ENCODE measurements around the gene PIR. TPM values are rescaled to one million over a fixed set of nuclear protein-coding genes. Genes with fewer than 3 reads are reported as not detected.

PIR gene
- total and polyA plus RNA-seq, 4 donors, result 8.3 to 29.1 (median 13.4) TPM

DNA sequence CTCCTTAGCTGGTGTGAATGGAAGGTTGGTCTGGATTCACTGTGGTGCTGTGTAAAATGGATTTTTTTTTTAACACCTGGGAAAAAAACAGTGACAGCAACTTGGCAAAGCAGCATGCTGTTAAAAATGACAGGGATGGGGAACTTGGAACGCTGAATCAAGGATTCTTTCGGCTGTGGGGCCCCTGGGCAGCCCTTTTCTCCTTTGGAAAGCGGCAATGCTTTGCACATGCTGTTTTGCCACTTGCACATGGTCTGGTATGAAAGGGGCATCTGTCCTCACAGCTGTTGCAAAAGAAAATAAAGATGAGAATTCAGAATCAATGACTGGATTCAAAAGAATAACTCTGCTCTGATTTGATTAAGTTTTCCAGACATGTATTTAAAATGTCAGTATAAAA, 147.2 kb downstream of the PIR start:
- DNase-seq (no peak), ATAC-seq (ENCODE audit: insufficient read depth, low FRiP score) (no peak)
- Histone ChIP-seq H3K4me3 (no peak overlapping the region), H3K9ac (ENCODE audit: insufficient read depth in 1 of 2, low read length in 2 of 2) (no peak overlapping the region), H3K36me3 (ENCODE audit: control insufficient read depth in 4 of 4, insufficient read depth in 4 of 4, low read length in 4 of 4) (peaks cover 0 to 5% (median 0%) of the 10 kb centered on the region in 4 donors), H3K4me1 (ENCODE audit: control insufficient read depth in 5 of 5, insufficient read depth in 5 of 5, low read length in 5 of 5) (peaks cover 0 to 15% (median 0%) of the 10 kb centered on the region in 5 donors), H3K27ac (ENCODE audit: low read depth in 1 of 2, low read length in 1 of 2) (no peak overlapping the region), H3K27me3 (ENCODE audit: control insufficient read depth in 3 of 3, insufficient read depth in 3 of 3, low read length in 2 of 3) (peaks cover 0 to 28% (median 26%) of the 10 kb centered on the region in 3 donors), H3K9me3 (ENCODE audit: control insufficient read depth in 4 of 4, insufficient read depth in 3 of 4, low read length in 3 of 4) (no peaks in the 10 kb centered on the region)
- 74 to 93% methylated on average over 3 of the region's 3 CpGs for WGBS, 2 donors
- no peak for TF ChIP-seq CTCF (IDR thresholded peaks at IDR 0.05; ENCODE audit: control extremely low read depth, extremely low read depth)

- TF ChIP-seq CTCF (IDR thresholded peaks at IDR 0.05; ENCODE audit: control extremely low read depth, extremely low read depth), result no peak
- no peak for ATAC-seq (ENCODE audit: insufficient read depth, low FRiP score)
- H3K27ac ChIP-seq (ENCODE audit: low read depth in 1 of 2, low read length in 1 of 2), result no peak overlapping the region
- no peak overlapping the region for H3K9ac ChIP-seq (ENCODE audit: insufficient read depth in 1 of 2, low read length in 2 of 2)
- DNase-seq, result no peak
- H3K36me3 ChIP-seq (ENCODE audit: control insufficient read depth in 4 of 4, insufficient read depth in 4 of 4, low read length in 4 of 4), result peaks cover 0 to 5% (median 0%) of the 10 kb centered on the region in 4 donors
- H3K4me1 ChIP-seq (ENCODE audit: control insufficient read depth in 5 of 5, insufficient read depth in 5 of 5, low read length in 5 of 5), result peaks cover 0 to 15% (median 0%) of the 10 kb centered on the region in 5 donors
- peaks cover 0 to 33% (median 29%) of the 10 kb centered on the region in 3 donors for H3K27me3 ChIP-seq (ENCODE audit: control insufficient read depth in 3 of 3, insufficient read depth in 3 of 3, low read length in 2 of 3)
- no peaks in the 10 kb centered on the region for H3K9me3 ChIP-seq (ENCODE audit: control insufficient read depth in 4 of 4, insufficient read depth in 3 of 4, low read length in 3 of 4)
- no peak overlapping the region for H3K4me3 ChIP-seq
Observed at GRCh38 chrX:15344106-15344505, 149.0 kb downstream of the PIR start.

DNA sequence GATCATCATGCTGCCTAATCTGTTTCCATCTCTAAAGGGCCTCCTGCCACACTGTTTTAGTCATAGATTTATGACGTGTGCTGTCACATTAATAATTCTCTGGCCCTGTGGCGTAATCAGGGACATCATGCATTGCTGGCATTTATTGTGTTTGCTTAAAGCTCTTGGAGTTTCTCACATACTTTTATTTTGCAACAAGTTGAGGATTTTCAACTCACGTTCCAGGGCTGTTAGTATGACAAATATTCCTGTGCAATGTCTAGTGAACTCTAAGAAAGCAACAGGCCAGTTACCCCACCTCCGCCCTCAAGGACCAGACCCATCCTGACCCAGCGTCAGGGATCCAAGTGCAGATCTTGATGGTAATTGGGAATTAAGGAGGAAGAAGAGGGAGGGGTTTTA, 150.1 kb downstream of the PIR start:
- peaks cover 0 to 15% (median 0%) of the 10 kb centered on the region in 5 donors for H3K4me1 ChIP-seq (ENCODE audit: control insufficient read depth in 5 of 5, insufficient read depth in 5 of 5, low read length in 5 of 5)
- no peak for TF ChIP-seq CTCF (IDR thresholded peaks at IDR 0.05; ENCODE audit: control extremely low read depth, extremely low read depth)
- no peak overlapping the region for H3K4me3 ChIP-seq
- H3K27ac ChIP-seq (ENCODE audit: low read depth in 1 of 2, low read length in 1 of 2), result no peak overlapping the region
- H3K36me3 ChIP-seq (ENCODE audit: control insufficient read depth in 4 of 4, insufficient read depth in 4 of 4, low read length in 4 of 4), result no peaks in the 10 kb centered on the region
- peak; percentile 59 for ATAC-seq (ENCODE audit: insufficient read depth, low FRiP score)
- no peaks in the 10 kb centered on the region for H3K9me3 ChIP-seq (ENCODE audit: control insufficient read depth in 4 of 4, insufficient read depth in 3 of 4, low read length in 3 of 4)
- WGBS, 2 donors, result 49 to 71% methylated on average over 5 of the region's 5 CpGs
- peaks cover 0 to 42% (median 24%) of the 10 kb centered on the region in 3 donors for H3K27me3 ChIP-seq (ENCODE audit: control insufficient read depth in 3 of 3, insufficient read depth in 3 of 3, low read length in 2 of 3)
- no peak overlapping the region for H3K9ac ChIP-seq (ENCODE audit: insufficient read depth in 1 of 2, low read length in 2 of 2)
- DNase-seq, result peak; percentile 66 to 93 (median 91)

DNA sequence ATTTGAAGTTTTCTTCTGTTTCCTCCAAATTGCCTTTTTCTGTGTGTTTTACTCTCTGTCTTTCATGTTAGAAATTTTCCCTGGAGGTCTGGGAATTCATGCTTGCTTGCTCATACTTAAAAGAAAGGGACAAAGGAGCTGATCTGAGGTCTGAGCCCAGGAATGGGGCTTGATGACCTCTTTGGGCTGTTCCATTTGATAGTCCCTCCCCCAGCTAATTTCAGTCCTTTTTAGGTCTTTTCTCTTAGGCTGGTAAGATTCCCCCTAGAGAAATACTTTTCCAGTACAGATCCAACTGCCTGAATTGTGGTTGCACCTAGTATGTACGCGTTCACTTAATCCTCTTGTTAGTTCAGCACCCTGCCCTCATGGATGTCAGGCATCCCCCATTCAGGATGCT, 152.3 kb downstream of the PIR start:
- DNase-seq, result no peak
- ATAC-seq (ENCODE audit: insufficient read depth, low FRiP score), result no peak
- 97% methylated on average over 2 of the region's 2 CpGs for WGBS, 2 donors

More for the DNA sequence above, 152.3 kb downstream of the PIR start:
- H3K36me3 ChIP-seq (ENCODE audit: control insufficient read depth in 4 of 4, insufficient read depth in 4 of 4, low read length in 4 of 4), result no peaks in the 10 kb centered on the region
- H3K27ac ChIP-seq (ENCODE audit: low read depth in 1 of 2, low read length in 1 of 2), result no peak overlapping the region
- H3K27me3 ChIP-seq (ENCODE audit: control insufficient read depth in 3 of 3, insufficient read depth in 3 of 3, low read length in 2 of 3), result peaks cover 0 to 46% (median 27%) of the 10 kb centered on the region in 3 donors
- H3K9ac ChIP-seq (ENCODE audit: insufficient read depth in 1 of 2, low read length in 2 of 2), result no peak overlapping the region
- H3K9me3 ChIP-seq (ENCODE audit: control insufficient read depth in 4 of 4, insufficient read depth in 3 of 4, low read length in 3 of 4), result no peaks in the 10 kb centered on the region
- no peak overlapping the region for H3K4me3 ChIP-seq
- no peak for TF ChIP-seq CTCF (IDR thresholded peaks at IDR 0.05; ENCODE audit: control extremely low read depth, extremely low read depth)
- H3K4me1 ChIP-seq (ENCODE audit: control insufficient read depth in 5 of 5, insufficient read depth in 5 of 5, low read length in 5 of 5), result peaks cover 0 to 15% (median 0%) of the 10 kb centered on the region in 5 donors

Data from lung (tissue), 12 donors.